GM12891 (cell line): ENCODE results near the gene TIAM2.

Source experiments
- POLR2A ChIP-seq: IDR thresholded peaks from 2 replicates; pipeline ENCODE4 v1.6.1; 2011; ENCODE audit warnings: low read depth, low read length, control low read depth
- POLR2AphosphoS5 ChIP-seq: IDR thresholded peaks from 2 replicates; pipeline ENCODE4 v1.6.1; 2011; ENCODE audit warnings: low read depth, low read length, control low read depth

- TF ChIP-seq POLR2AphosphoS5 (no peak), POLR2A (no peak)
Observed at GRCh38 chr6:155259897-155260296, 264.8 kb downstream of the TIAM2 start.
